ENCODE measurements around the gene OSBPL2. TPM values are rescaled to one million over a fixed set of nuclear protein-coding genes. Genes with fewer than 3 reads are reported as not detected.

The OSBPL2 gene
- total and polyA plus RNA-seq, 9 of the 15 experiments (the other 6 are each of a cell fraction or from before 2014, with no cell fraction given) = 2.5 to 25.6 (median 14.1) TPM

GRCh38 chr20:62282877-62283503 is 44.7 kb downstream of the OSBPL2 start (continued):
- TF ChIP-seq ZNF318 (IDR thresholded peaks at IDR 0.05; ENCODE audit: borderline replicate concordance in 1 of 2, low read depth in 1 of 2) (no peak), ZFX (CRISPR knock-in tag; IDR thresholded peaks at IDR 0.05) (no peak), ZNF785 (CRISPR knock-in tag; IDR thresholded peaks at IDR 0.05) (no peak), TAL1 (IDR thresholded peaks at IDR 0.05) (no peak), ERF (CRISPR knock-in tag; IDR thresholded peaks at IDR 0.05) (no peak)

All from K562 (cell line).